Stimulated activated CD8-positive, alpha-beta memory T cell treated with anti-CD3 and anti-CD28 coated beads, Interleukin-12 subunit alpha, Interleukin-12 subunit beta, amount 100 ng/mL, for 1 hour (primary cell): ENCODE data around the gene GAB1.
"Not testable (repeated sequence)": the region's sequence is repeated elsewhere in the genome, so short reads cannot be mapped to it uniquely, and the experiment has no call there.

Experiments
- DNase-seq: peaks from one replicate; pipeline ENCODE4 v3.0.0-alpha.2; 2020; ENCODE audit warnings: low read depth

Gene GAB1

GRCh38 chr4:143338313-143338712, 1.6 kb downstream of the GAB1 start:
- no peak for DNase-seq

- DNase-seq: no peak
Measured at GRCh38 chr4:143339497-143339896, 2.8 kb downstream of the GAB1 start.

GRCh38 chr4:143341186-143341755, 4.6 kb downstream of the GAB1 start:
- DNase-seq: no peak

DNA sequence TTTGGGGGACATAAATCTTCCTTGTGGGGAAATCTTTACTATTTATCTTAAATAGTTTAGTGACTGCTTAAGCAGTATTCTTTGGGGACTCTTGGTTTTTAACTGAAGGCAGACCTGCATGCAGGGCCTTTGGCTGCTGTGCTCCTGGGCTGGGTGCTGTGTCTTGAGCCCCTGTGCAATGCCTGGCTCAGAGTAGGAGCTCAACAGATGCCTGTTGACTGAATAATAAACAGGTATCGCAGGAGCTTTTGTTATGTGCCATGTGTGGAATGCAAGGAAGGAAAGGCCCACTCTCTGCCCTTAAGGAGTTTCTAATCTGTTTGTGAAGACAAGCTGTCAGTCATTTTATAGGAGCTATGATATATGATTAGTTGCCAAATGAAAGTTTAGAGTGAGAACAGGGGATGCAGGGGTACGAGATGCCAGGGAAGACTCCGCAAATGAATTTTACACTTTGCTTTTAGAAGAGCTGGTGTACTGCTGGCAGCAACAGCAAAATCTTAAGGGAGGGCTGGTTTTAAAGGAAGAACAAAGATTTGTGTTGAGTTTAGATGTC, 6.7 kb downstream of the GAB1 start:
- DNase-seq: no peak

GRCh38 chr4:143344041-143344440, 7.4 kb downstream of the GAB1 start:
- DNase-seq: no peak

DNA sequence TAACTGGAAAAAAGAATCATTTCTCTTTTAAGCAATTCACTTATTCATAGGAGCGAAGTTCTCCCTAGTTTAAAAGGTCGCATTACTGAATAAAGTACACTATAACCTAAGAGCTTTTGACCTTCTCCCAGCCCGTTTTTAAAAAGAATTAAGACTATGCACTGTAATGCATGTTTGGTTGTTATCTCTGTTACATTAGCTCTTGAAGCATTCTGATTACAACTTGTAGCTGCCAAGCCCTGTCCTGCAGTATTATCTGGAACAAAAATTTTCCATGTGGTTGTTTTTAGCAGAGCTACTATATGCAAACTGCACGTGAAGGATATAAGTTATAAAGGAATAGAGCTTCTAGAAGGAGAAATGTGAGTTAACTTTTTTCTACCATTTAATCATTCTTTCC, 8.1 kb downstream of the GAB1 start:
- DNase-seq: no peak

GRCh38 chr4:143345356-143345755, 8.7 kb downstream of the GAB1 start:
- no peak for DNase-seq

DNA sequence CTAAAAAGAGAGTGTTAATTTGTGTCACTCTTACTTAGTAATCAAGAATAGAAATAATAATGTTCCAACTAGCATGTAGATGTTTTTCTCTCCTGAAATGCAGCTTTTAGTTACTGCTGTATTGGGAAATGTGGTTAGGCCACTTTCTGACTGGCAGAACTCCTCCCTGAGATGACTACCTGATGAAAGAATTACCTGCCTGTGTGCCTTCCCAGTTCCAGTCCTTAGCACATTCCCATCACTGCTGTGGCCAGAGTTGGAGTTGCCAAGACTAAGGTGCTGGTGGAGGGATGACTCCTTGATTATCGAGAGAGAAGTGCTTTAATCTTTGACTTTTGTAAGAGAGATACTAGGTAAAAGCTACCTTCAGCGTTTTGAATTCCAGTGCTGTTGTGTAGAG, 9.5 kb downstream of the GAB1 start:
- no peak for DNase-seq

DNA sequence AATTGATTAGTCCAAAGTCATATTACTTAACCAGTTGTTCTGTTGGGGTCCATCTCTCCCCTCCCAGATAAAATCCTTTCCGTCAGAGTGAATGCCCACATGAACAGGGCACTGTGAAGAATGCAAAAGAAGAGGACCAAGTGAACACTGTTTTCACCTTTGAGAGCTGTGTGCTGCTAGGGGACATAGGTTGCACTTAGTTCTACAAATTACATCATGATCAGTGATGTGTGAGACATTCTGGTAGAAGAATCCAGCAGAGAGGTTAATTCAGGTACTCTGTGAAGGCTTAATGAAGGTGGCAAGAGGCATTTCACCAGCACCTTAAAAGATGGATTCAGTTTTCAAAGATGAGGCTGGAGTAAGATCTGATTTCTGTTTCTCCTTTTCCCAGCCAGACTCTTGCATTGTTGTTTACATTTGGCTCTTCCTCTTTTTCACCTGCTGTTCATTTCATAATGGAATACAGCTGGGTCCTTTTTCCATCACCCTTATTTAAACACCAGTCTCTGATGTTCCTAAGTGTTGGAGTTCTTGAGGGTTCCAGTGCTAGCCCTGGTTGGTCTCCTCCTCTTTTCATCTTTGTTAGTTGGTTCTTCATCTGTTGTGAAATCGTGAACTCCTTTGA, 10.9 kb downstream of the GAB1 start:
- DNase-seq: no peak

GRCh38 chr4:143348233-143349077, 11.8 kb downstream of the GAB1 start:
- DNase-seq: no peak

GRCh38 chr4:143349858-143350527, 13.3 kb downstream of the GAB1 start:
- DNase-seq: not testable (repeated sequence)

- no peak for DNase-seq
Measured at GRCh38 chr4:143351149-143351691, 14.5 kb downstream of the GAB1 start.

- no peak for DNase-seq
Measured at GRCh38 chr4:143351774-143352451, 15.2 kb downstream of the GAB1 start.

GRCh38 chr4:143352720-143353119, 16.0 kb downstream of the GAB1 start:
- no peak for DNase-seq

GRCh38 chr4:143353797-143354196, 17.1 kb downstream of the GAB1 start:
- DNase-seq: no peak

DNA sequence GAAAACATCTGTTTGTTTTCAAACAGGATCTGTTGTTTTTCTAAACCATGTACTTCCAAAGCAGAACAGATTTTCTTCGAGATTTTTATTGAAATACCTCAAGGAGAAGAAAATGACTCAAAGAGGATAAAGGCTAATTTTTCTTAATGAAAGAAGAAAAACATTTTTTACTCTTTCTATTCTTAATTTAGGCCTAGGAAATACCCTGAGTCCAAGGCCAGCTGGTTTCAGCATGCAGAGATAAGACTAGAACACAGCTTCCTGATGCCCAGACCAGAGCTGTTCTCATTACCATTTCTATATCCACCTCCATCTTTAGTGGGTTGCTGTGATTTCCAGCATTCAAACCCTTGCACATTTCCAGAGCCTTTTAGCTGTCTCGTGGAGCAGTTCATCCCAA, 18.3 kb downstream of the GAB1 start:
- no peak for DNase-seq

- DNase-seq: no peak
Measured at GRCh38 chr4:143355540-143356217, 19.0 kb downstream of the GAB1 start.

GRCh38 chr4:143356493-143356892, 19.8 kb downstream of the GAB1 start:
- no peak for DNase-seq

GRCh38 chr4:143357161-143357845, 20.6 kb downstream of the GAB1 start:
- DNase-seq: no peak

GRCh38 chr4:143358419-143358818, 21.7 kb downstream of the GAB1 start:
- DNase-seq: no peak
